Measurements from ENCODE around the gene DUSP19. TPM values are rescaled to one million over a fixed set of nuclear protein-coding genes. Genes with fewer than 3 reads are reported as not detected.
A peak's percentile ranks its signal among the peaks of the same experiment; 100 is the strongest.

Gene DUSP19
- total and polyA plus RNA-seq, 10 of the 15 experiments (the other 5 are each of a cell fraction or from before 2014, with no cell fraction given) = 0.16 to 1.7 (median 0.57) TPM

GRCh38 chr2:183088061-183088460 is 9.5 kb downstream of the DUSP19 start (continued):
- TF ChIP-seq ATF2 (IDR thresholded peaks at IDR 0.05; ENCODE audit: low read length) (no peak), BRCA1 (IDR thresholded peaks at IDR 0.05; ENCODE audit: low read depth, low read length) (no peak), NFIC (IDR thresholded peaks at IDR 0.05; ENCODE audit: low read depth, low read length) (no peak), GATAD2B (conservative IDR thresholded peaks at IDR 0.05; ENCODE audit: low read depth) (no peak), HSF1 (IDR thresholded peaks at IDR 0.05; ENCODE audit: low read depth, low read length) (no peak)

GRCh38 chr2:183089192-183089851 is 10.8 kb downstream of the DUSP19 start:
- ChIA-PET SMC1A (ENCODE audit: uncharacterized antibody, unreplicated experiment) (interaction anchor here (0.6 to 1.3 kb wide), 2 partner anchors 11 to 22 kb away, joined by 3 to 5 read pairs; partner anchors contain the start of gene DUSP19), POLR2A (no interaction called here), CTCF (interaction anchor here (1.8 kb wide), 1 partner anchor 11 kb away, joined by 6 read pairs; the partner anchor contains the start of gene DUSP19), RAD21 (ENCODE audit: unreplicated experiment) (no interaction called here)
- DNase-seq (ENCODE audit: low read depth, low spot score) (no peak), ATAC-seq (peak; percentile 80), FAIRE-seq (peak; percentile 80)
- H3K36me3 ChIP-seq (ENCODE audit: control insufficient read depth in 2 of 2, insufficient read depth in 2 of 2, low read length in 1 of 2) = no peaks in the 10 kb centered on the region
- peaks cover 12% of the 10 kb centered on the region; the same call in 1 of the 2 replicates for H3K4me1 ChIP-seq (ENCODE audit: control insufficient read depth, insufficient read depth, low read length)
- no peaks in the 10 kb centered on the region for H3K9me3 ChIP-seq (replicated peaks; ENCODE audit: control insufficient read depth, insufficient read depth, low read length)
- WGBS (ENCODE audit: insufficient coverage, insufficient replicate concordance, low lambda C conversion rate, missing lambda C conversion rate) = 72% methylated on average over 6 of the region's 6 CpGs
- in situ Hi-C loops (cut with MboI) = no loop called here
- no peaks in the 10 kb centered on the region for H3K79me2 ChIP-seq (ENCODE audit: control insufficient read depth, insufficient read depth, low read length)
- H3K9ac ChIP-seq (ENCODE audit: control insufficient read depth, insufficient read depth, low read length) = peak overlapping the region; percentile 4; the same call in 1 of the 2 replicates
- peak overlapping the region; percentile 93 for H2AFZ ChIP-seq (ENCODE audit: control insufficient read depth, low read depth, low read length)
- intact Hi-C loops (cut with micrococcal nuclease; ENCODE audit: unreplicated experiment) = no loop called here
- no TSS peak for BruUV-seq (replicated peaks)
- peak overlapping the region; percentile 29; the same call in 1 of the 2 replicates for H3K4me3 ChIP-seq
- no peaks in the 10 kb centered on the region for H3K27me3 ChIP-seq (replicated peaks in 1 of 2; ENCODE audit: control insufficient read depth in 2 of 2, insufficient read depth in 2 of 2, low read length in 1 of 2)
- no peaks in the 10 kb centered on the region for H4K20me1 ChIP-seq (ENCODE audit: control insufficient read depth, insufficient read depth)
- no peak overlapping the region for H3K27ac ChIP-seq (ENCODE audit: control insufficient read depth, insufficient read depth)
- peak overlapping the region; percentile 82 for H3K4me2 ChIP-seq (ENCODE audit: control insufficient read depth, insufficient read depth)
- no peak for TF ChIP-seq ZBED1 (IDR thresholded peaks at IDR 0.05; ENCODE audit: borderline replicate concordance)
- 0 out of 2 replicates have a peak, but pooled peaks have one; percentile 5 for TF ChIP-seq RUNX3 (IDR thresholded peaks at IDR 0.05; ENCODE audit: low read length)
- TF ChIP-seq PAX5 (IDR thresholded peaks at IDR 0.05; ENCODE audit: borderline replicate concordance, low read depth, low read length) = peak; percentile 62; the same call in 1 of the 2 replicates
- TF ChIP-seq IRF4 (IDR thresholded peaks at IDR 0.05; ENCODE audit: low read depth, low read length) = no peak
- TF ChIP-seq GABPA (IDR thresholded peaks at IDR 0.05; ENCODE audit: low read depth) = 0 out of 2 replicates have a peak, but pooled peaks have one; percentile 27
- no peak for TF ChIP-seq MAX (IDR thresholded peaks at IDR 0.05; ENCODE audit: low read depth, low read length)
- TF ChIP-seq CBX5 (IDR thresholded peaks at IDR 0.05; ENCODE audit: low read depth) = 0 out of 2 replicates have a peak, but pooled peaks have one; percentile 27
- TF ChIP-seq YY1 (IDR thresholded peaks at IDR 0.05; ENCODE audit: low read depth, low read length) = peak; percentile 74; the same call in 1 of the 2 replicates
- no peak for TF ChIP-seq NR2F1 (conservative IDR thresholded peaks at IDR 0.05)
- TF ChIP-seq POLR2AphosphoS2 (IDR thresholded peaks at IDR 0.05; ENCODE audit: low read depth, low read length) = no peak
- TF ChIP-seq CREB1 (IDR thresholded peaks at IDR 0.05; ENCODE audit: low read depth) = no peak
- TF ChIP-seq ZBTB11 (CRISPR knock-in tag; IDR thresholded peaks at IDR 0.05) = no peak
- TF ChIP-seq PML (IDR thresholded peaks at IDR 0.05; ENCODE audit: low read length) = no peak
